GM21528 (cell line): ENCODE results near the gene GLTP.
"Not testable (repeated sequence)": the region's sequence is repeated elsewhere in the genome, so short reads cannot be mapped to it uniquely, and the experiment has no call there.

Experiments used
- ATAC-seq: cut with Tn5 transposase; IDR thresholded peaks from one replicate; pipeline ENCODE4 v1.9.1; 2021; ENCODE audit warnings: mild to moderate bottlenecking, moderate library complexity; ENCODE audit not compliant: unreplicated experiment, low FRiP score

The GLTP gene

DNA sequence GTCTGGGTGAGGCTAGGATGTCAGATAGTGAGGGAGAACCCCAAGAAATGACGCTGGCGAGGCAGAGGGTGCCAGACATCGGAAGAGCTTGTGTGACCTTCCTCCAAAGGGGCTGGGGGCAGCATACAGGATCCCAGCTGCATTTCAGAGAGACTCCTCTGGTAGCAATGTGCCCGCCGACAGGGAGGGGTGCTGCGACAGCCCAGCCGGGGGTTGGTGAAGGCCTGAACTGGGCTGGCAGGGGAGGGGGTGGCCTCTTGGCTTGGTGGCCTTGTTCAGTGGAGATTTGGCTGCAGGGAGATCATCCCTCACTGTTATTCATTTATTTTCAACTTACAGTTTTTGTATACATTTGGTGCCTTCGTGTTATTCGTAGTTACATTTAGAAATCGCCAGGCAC is 25.0 kb upstream of the GLTP start:
- no peak for ATAC-seq

GRCh38 chr12:109902891-109903418 is 22.6 kb upstream of the GLTP start:
- ATAC-seq = no peak

- peak; percentile 10 for ATAC-seq
These were observed 20.6 kb upstream of the GLTP start for GRCh38 chr12:109900752-109901580.

DNA sequence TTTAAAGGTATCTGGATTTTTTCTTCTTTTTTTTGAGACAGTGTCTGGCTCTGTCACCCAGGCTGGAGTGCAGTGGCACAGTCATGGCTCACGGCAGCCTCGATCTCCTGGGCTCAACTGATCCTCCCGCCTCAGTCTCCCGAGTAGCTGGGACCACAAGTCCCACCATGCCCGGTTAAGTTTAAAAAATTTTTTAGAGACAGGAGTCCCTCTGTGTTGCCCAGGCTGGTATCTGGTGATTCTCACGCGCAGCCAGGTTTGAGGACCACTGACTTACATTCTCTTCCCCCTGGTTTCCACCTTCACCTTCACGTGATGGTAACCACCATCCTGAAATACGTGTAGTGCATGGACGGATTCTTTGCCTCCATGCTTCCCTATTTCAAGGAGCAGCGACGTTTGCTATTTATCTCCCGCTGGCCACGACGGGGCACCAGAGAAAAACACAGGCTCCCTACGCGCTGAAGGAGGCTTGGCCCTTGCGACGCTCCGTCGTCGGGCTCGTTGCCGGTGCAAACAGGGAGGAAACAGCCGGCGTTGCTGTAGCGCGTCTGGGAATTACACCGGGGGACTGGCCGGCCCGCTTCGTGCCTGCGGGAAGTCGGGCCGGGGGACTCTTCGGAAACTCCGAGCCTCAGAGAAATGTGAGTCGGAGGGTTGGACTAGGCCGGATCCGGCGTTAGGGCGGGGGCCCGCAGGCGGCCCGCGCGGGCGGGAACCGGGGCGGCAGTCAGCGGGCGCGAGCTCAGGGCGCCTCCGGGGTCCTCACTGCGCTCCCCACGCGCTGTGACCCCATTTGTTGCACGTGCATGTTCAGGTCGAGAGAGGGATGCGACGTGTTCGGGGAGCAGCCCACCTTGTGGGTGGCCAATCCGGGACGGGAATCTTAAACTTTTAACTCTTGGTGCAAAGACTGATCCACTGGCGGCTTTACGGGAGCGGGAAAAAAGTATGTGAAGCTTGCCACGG is 19.7 kb upstream of the GLTP start, which contains the start of gene TCHP:
Gene TCHP (plus strand): TSS at position 492 of the 969 bp plus-strand sequence. CDS start 2,753 bp downstream, outside the sequence.
- peak; percentile 69 for ATAC-seq

- ATAC-seq = not testable (repeated sequence)
These were observed 19.0 kb upstream of the GLTP start for GRCh38 chr12:109899345-109899744.

GRCh38 chr12:109897029-109897428 is 16.7 kb upstream of the GLTP start:
- no peak for ATAC-seq

- ATAC-seq = no peak
These were observed 15.8 kb upstream of the GLTP start for GRCh38 chr12:109896188-109896587.

DNA sequence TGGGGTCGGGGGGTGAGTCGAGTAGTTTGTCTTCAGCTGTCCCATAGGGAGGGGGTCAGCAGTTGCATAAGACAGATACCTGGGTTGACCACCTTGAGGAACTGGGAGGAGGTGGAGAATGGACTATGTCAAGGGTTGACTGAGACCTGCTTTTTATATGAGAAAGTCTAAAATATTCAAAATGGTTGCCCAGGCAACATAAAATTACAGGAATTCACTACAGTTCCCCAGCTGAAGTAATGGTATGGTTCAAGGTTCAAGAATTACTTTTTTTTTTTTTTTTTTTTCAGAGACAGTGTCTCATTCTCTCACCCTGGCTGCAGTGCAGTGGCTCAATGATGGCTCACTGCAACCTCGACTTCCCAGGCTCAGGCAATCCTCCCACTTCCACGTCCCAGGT is 14.6 kb upstream of the GLTP start:
- no peak for ATAC-seq

DNA sequence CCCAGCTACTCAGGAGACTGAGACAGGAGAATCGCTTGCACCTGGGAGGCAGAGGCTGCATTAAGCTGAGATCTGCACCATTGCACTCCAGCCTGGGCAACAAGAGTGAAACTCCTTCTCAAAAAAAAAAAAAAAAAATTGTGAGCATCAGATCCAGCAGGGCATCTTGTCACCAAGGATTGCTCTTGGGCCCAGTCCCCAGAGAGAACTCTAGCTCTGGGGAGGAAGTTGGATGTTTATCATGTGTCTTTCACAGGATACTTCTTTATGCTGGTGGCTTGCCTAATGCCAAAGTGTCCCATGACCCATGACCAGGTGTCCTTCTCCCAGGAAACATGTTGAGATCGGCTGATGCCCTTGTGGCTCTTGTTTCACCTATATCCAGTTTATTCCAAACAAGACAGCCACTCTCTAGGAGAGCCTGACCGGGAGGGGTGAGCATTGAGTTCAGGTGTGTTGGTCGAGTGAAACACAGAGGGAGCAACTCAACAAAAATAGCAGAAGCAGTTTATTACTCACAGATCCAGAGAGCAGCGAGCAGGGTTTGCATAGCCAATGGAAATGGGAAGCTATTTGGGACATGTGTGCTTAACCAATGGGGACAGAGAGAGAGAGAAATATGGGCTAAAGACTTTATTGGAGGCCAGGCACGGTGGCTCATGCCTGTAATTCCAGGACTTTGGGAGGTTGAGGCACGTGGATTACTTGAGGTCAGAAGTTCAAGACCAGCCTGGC is 13.1 kb upstream of the GLTP start:
- no peak for ATAC-seq

- peak; percentile 60 for ATAC-seq
These were observed 12.4 kb upstream of the GLTP start for GRCh38 chr12:109892748-109893147.

- ATAC-seq = no peak
These were observed 11.9 kb upstream of the GLTP start for GRCh38 chr12:109892165-109892715.

- ATAC-seq = not testable (repeated sequence)
These were observed 11.4 kb upstream of the GLTP start for GRCh38 chr12:109891731-109892130.

GRCh38 chr12:109890620-109891170 is 10.4 kb upstream of the GLTP start:
- ATAC-seq = no peak

GRCh38 chr12:109888179-109889020 is 8.1 kb upstream of the GLTP start:
- no peak for ATAC-seq

- ATAC-seq = no peak
These were observed 5.3 kb upstream of the GLTP start for GRCh38 chr12:109885616-109886015.

- ATAC-seq = no peak
These were observed 3.1 kb upstream of the GLTP start for GRCh38 chr12:109883461-109883860.

DNA sequence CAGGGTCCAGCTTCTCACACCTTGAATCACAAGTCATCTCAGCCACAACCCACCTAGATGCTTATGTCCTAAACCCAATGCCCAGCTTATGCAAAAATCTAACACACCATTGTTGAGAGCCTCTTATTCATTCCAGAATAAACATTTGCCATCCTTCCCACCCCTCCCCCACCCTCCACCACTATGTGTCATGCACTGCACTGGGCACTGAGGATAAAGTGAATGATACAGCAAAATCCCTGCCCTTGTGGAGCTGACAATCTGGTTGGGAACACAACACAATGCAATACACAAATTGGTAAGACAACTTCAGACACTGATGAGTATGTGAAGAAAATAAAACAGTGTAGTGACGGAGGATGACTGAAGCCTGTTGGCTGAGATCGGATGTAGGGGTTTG is 1.4 kb upstream of the GLTP start:
- ATAC-seq = no peak

- ATAC-seq = no peak
These were observed 597 bp upstream of the GLTP start for GRCh38 chr12:109880938-109881337.
